GM21367 (cell line): ENCODE data around the gene C10orf95.

Source experiments
- ATAC-seq: cut with Tn5 transposase; IDR thresholded peaks from one replicate; pipeline ENCODE4 v1.9.1; 2021; ENCODE audit not compliant: unreplicated experiment

C10orf95 gene

DNA sequence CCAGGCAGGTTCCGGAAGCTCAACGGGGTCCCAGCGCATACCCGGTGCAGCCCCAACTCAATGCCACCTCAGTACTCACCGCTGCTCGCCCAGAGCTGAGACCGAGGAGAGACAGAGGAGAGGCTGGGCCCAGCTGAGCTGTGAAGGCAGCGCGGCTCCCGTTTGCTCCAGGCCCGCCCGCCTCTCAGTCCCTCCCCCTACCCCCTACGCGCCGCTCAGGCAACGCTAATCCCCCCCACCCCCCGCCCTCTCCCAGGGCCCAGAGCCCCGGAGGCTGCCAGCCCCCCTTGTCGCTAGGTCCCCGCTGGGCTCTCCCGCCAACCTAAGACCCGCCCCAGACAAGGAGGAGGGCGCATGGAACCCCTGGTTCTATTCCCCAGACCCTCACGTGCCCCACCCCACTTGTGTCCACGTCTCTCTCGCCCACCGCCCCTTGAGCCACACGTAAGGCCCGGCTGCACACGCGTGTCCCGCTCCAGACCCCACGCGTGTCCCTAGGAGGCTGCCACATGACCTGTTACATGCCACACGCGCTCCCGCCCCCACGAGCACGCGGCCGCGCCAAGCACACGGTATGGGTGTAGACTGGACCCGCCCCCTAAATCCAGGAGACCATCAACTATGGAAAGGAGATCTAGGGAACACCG is 32.6 kb downstream of the C10orf95 start, which contains the start of gene PSD:
Gene PSD (minus strand): TSS at position 164 of the 647 bp plus-strand sequence. CDS start 1,747 bp downstream, outside the sequence.
- ATAC-seq: no peak

DNA sequence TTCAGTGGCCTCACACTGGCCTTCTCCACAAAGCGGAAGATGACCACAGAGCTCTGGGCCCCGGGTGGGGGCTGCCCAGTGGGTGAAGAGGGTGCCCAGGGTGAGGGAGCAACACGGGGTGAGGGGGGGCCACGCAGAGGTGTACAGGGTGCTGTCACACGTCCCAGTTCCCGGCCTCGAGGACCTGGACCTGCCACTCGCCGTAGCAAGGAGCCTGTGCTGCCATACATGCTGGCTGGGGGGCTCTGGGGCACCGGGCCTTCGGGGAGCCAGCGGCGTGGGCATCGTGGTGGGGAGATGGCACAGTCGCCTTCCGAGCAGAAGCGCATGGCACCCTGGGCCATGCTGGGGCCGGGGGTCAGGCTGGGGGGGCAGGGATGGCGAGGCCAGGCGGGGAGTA is 34.6 kb downstream of the C10orf95 start:
- no peak for ATAC-seq

DNA sequence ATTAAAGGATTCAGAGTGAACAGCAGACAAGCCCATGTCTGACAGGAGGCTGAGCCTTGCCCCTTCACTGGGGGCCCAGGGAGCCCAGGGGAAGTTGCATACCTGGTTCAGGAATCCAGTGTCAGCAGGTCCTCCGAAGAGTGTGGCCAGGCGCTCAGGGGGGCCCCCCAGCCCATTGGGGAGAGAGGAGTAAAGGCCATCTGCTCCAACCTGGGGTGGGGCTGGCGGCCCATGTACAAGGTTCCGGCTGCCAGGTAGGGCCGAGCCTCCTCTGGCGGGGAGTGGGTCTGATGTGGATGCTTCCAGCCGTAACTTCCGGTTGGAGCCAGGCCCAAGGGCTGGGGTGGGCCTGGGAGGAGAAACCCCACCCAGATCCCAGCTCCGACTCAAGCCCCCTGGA is 35.1 kb downstream of the C10orf95 start:
- ATAC-seq: no peak

DNA sequence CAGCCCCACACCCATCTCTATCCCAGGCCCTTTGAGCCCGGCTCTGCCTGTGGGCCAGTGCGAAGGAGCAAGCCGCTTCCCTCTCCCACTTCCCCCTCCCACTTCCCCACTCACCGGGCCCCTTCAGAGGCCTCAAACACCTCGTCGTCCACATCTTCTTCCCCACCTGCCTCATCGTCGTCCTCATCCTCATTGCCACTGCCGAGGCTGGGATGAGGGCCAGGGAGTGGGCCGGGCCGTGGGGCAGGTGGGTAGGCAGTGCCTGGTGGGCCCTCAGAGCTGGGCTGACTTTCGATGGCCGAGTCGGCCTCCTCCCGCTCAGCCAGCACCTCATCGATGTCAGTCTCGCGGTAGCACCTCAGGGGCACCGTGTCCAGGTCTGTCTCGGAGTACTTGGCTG is 36.6 kb downstream of the C10orf95 start:
- no peak for ATAC-seq

DNA sequence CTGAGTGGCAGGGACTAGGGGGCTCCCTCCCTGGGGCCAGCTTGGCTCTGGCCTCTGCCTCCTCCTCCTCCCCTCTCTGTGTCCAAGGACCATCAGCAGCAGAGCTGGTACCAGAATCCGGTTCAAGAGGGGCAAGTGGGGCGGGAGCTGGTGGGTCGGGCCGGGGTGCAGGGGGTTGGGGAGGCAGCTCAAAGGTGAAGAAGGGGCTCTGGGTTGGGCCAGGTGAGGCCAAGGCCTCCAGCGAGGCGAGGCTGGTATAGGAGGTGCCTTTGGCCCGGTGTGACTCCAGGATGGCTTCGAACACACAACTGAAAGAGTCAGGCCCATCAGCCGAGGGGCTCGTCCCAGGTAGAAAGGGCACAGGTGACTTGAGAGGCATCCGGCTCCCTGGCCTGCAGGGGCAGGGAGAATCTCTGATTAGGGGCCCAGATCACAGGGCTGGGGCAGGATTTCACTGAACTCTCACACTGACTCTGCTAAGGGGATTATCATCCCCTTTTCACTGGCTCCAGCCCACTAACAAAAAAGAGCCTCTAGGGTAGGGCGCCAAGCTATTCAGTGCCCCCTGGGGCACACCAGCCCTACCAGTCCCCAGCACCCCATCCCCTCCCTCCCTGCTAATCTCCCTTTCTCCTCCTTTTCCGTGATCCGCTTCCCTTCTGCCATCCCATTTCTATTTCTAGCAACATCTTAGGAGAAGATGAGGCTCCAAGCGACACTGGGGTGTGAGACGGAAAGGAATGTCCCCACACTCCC is 37.4 kb downstream of the C10orf95 start:
- ATAC-seq: no peak

DNA sequence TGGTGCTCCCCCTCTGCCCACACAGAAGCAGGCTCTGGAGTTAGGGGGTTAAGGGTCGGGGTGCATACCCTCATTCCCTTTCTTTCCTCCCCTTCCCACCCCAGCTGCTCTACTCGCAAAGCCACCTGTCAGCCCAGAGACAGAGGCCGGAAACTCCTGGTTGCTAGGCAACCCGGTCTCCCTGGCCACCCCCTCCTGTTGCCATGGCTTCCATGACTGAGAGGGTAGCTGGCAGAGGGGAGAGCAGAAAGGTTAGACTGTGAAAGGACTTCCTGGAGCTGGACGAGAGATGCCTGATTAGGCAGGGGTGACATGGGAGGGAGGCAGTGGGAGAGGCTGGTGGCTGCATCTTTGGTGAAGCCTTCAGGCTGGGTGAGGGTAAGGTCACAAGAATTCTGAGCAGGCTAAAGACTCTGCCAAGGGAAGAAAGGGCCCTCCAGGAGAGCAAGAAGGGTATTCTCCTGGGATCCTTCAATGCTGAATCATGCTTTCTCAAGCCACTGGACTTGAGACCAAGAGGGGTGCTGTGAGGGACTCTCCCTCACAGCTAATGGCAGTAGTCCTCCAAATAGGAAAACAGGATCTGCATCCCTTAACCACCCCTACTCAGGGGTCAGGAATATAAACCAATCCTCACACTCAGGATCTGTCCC is 38.2 kb downstream of the C10orf95 start:
- no peak for ATAC-seq

DNA sequence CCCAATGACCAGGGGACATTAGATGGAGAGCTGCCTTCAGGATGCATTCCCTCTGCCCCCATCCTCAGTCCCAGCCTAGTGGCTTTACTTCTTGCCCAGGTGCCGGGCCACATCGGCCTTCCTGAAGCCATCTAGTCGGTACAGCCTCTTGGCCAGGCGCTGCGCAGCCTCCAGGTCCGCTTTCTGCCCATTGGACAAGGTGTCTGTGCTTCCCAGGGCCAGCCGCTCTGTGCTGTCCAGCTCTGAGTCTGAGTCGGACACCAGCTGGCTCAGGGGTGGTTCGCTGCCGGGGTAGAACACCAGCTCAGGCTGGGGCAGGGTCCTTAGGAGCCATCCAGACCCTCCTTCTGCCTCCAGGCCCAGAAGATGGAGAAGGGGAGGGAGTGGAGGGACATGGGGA is 39.0 kb downstream of the C10orf95 start:
- ATAC-seq: no peak

DNA sequence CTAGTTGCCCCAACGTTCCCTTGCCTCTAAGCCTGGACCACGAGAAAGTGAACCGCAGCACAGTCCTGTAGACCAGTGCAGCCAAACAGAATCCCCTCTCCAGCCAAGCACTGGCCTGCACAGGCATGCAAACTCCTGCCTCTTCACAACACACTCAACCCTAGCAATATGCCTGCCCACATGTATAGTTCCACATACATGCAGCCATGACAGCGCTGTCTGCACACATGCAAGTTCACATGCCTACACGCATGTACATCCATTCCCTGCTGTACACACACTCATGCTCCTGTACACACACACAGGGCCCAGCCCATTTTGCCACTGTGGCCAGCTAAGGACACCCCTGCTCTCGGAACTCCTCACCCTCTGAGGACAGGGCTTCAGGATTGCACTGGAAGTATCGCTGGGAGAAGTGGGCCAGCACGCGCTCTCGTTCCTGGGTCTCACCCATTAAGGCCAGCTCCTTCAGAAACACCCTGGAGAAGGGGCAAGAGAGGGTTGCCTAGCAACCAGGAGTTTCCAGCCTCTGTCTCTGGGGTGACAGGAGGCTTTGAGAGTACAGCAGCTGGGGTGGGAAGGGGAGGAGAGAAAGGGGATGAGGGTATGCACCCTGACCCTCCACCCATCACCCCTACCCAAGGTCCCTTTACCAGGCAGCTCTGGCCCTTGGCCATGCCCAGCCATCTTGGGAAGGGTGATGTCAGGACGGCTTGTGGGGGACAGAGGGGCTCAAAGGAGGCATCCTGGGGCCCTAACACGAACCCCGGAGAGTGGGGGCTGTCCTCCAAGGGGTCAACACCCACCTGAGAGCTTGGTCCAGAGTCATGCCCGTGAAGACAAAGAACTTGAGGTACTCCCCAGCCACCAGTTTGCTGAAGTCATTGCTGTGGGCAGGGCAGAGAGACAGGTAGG is 39.7 kb downstream of the C10orf95 start:
- ATAC-seq: no peak

DNA sequence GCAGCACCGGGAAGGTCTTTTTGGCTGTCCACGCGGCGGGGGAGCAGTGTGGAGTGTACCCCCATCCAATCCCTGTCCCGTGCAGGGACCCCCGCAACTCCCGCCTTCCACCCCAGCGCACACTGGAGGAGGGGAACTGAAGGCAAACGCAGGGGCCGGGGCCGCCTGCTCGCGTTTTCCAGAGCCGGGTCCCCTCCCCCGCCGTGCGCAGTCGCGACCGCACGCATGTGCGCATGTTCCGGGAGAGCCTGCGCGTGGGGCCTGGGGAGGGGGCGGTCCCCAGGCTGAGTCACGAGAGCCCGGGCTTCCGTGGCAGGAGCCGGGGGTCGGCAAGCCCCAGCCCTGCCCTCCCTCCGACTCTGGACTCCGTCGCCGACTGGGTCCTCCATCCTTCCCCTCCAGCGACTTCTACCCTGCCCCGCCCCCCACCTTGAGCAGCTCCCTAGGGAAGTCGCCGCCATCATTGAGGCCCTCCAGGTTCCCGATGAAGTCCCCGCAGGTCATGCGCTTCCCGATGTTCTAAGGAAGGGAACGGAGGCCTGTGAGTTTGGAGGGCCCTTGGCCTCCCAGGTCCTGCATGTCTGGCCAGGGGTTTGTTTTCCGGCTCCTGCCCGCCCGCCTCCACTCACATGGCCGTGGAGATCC is 40.8 kb downstream of the C10orf95 start:
- ATAC-seq: no peak

DNA sequence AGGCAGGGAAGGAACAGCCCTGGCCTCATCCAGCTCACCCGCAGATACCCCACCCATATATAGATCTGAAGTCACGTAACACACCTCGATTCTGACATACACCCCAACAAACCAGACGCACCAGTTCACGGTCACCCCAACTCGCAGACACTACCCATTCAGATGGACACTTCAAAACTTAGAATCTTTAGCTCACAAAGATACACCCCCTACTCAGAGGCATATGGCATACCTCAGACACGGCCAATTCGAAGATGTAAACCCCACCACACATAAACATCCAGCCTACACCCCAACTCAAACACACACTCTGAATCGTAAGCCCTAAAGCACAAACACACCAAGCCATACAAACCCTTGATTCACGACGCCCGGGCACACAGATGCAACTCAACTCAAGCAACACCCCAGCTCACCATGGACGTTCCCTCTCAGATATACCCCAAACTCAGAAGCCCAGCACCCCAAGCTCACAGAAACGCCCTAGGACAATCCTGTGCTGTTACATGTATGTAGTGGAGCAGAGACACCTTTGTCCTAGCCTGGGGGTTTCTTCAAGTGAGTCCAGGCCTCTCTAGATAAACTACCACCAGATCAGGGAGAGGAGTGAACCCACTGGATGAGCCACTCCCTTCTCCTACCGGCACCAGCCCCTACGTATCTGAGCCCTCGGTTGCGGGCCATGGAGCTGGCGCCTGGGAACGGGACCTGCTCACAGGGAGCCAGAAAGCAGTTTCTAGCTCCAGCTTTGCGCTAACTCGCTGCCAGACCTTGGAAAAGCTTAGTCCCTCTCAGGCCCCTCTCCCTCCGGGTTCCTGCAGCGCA is 41.5 kb downstream of the C10orf95 start:
- ATAC-seq: no peak

DNA sequence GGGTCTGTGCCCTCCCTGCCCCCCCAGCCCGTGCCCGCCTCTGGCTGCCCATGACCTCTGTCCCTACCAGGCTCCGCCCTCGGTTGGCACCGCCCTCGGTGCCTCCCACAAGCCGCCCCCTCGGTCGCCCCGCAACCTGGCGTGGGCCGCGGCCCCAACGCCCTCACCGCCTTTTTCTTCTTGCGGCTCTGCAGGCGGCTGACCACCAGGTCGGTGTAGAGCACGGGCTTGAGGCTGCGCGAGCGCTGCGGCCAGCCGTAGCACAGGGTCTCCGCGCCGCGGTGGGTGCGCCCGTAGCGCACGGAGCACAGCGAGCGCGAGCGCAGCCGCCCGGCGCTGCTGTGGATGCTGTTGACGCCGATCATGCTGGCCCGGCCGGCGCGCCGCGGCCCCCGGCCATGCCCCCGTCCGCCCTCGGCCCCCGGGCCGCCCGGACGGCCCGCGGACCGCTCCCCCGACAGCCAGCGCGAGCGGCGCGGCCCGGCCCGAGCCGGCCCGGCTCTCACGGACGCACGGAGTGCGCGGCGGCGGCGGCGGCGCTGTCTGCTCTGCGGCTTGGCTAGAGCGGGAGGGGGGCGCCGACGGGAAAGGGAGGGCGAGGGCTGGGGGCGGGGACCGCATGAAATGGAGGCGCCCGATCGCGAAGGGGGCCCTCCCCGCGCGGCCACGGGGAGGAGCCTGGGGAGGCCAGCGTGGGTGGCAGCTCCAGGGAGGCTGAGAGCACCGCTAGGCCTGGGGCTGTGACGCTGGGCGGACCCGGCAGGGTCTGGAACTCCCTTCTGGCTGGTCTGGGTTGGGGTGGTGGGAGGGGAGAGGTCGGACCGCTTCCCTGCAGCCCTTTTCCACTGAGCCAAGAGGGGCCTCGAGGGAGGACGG is 42.4 kb downstream of the C10orf95 start:
- no peak for ATAC-seq

DNA sequence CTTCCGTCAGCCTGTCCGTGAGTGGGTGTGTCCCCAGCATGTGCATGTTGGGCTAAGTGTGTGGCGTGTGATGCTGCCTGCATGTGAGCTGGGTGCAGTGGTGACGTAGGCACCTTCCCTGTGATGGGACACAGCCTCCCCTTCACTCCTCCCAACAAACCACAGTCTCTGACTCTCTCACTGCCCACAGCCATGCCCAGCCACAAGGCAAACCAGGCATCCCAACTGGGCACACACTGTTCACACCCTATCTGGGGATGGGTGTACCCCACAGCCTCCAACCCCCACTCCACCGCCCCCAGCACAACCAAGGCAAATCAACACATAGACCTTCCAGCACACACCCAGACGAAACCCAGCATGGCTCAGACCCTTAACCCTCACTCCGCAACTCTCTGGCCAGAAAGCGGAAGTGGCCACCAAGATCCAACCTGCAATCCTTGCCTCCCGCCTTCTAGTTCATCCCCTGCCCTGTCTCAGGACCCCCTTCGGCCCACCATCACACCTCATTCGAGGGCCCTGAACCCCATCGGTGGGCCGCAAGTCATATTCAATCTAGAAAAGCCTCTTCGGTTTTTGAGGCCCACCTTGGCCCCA is 43.1 kb downstream of the C10orf95 start:
- ATAC-seq: no peak

DNA sequence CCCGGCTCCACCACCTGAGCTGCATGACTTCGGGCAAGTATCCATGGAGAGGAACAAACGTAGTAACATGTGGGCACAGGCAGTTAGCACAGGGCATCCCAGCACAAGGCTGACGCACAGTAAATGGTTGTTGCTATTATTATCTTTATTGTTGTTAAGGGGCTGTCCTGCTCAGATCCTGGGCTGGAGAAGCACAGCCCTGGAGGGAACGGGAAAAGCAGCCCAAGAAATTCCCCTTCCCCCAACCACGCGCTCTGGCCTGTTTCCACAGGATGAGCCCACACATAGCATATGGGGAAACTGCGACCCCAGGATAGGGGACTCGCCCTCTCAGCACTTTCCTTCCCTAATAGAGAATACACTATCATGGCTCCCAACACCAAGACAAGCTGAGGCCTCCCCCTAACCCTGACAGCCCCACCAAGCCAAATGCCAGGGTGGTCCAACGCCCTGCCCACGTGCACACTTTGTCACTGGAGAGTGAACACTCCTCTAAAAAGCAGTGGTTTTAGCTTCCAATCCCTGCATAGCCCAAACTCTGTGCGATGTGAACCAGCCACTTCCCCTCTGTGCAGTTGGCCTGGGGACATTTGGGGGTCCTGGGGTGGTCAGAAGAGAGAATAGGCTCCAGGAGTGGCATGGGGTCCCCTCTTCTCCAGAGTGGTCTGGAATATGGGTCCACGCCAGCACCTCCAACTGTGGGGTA is 43.8 kb downstream of the C10orf95 start:
- no peak for ATAC-seq

DNA sequence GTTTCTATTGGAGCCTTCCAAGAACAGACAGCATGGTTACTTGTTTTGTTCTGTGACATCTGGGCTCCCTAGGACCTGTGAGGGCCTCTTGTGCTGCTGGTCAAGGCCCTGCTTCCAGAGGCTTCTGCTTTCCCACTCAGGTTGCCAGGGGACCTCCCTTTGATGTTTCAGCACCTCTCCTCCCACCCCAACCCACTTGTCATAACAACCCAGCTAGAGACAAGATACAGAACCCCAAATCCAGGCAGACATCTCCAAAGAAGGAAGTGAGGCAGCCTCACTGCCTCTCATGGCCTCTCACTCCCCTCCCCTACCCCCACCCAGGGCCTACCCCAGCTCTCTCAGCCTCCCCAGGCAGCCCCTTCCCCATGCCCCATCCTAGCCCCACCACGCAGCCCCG is 44.5 kb downstream of the C10orf95 start:
- no peak for ATAC-seq

DNA sequence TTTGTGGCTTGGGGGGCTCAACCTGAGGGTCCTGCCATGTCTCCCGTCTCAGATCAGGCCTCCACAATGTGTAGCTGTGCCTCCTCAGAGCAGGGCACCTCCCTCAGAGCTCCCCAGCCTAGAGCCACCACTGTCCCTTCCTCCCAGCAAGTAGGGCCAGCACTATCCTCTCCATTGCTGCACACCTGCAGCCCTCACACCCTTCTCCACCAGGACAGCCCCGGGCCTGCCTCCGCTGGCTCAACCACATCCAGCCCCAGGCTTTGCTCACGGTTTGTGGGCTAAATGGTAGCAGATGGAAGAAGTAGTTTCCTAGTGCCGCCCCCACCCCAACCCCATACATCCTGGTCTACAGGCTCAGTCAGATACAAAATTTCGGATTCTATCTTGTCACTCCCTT is 45.7 kb downstream of the C10orf95 start:
- no peak for ATAC-seq

DNA sequence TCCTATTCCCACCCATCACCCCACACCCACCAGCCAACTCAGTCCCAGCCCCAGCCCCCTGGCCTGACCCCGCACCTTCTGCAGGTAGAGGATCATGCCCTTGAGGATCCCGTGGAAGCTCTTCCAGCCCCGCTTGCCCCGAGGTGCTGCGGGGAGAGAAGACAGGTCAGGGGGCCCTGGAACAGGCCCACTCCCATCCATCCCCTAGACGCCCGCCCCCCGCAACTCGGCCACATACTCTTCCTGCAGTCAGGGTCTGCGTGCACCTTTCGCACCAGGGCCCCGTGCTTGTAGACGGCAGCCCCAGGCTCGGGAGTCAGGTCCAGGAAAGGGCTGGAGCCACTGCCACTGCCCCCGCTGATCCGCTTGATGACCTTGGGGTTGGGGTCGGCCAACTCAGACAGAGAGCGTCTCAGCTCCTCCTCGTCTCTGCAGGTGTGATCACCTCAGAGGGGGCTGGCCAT is 46.2 kb downstream of the C10orf95 start:
- no peak for ATAC-seq

DNA sequence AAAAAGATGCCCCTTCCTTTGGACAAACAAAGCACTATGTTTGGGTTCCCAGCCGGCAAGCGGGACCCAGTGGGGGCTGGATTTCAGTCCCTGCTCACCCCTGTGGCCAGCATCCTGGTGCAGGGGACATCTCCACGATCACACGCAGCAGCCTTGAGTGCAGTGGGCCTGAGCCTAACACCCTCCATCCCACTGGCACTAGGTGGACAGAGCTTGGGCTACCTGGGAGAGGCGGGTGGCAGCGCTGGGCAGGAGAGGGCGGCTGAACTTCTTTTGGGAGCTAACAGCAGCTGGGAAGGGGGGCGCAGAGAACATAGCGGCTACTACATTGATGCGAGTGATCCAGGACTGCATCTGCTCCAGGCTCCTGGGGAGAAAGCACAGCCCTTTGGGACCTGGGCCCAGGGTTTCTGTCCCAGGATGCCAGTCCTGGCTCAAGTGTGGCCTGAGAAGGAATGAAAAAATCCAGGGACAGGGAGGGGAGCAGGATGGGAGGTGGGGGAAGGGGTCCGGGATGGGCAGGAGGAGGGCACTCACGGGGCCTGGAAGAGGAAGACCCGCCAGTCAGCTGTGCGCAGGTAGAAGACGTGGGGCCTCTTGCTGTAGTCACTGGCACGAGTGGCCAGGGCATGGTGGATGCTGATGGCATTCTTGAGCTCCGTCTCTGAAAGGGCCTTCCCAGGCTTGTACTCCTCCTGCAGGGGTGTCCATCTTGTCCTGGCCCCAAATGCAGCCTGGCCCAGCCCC is 46.8 kb downstream of the C10orf95 start:
- no peak for ATAC-seq
